Anterior cingulate cortex (tissue), 58 donors: ENCODE results near the gene WNT3.
"Not testable (repeated sequence)": the region's sequence is repeated elsewhere in the genome, so short reads cannot be mapped to it uniquely, and the experiment has no call there.

ENCODE experiments used
- DNase-seq, 58 donors: peaks; one replicate each; lab custom pipeline; 2025; lab: John Stamatoyannopoulos, UW

WNT3 gene

GRCh38 chr17:46818316-46818928 is at the start of gene WNT3:
WNT3 (minus strand) TSS chr17:46818692; CDS start chr17:46818597, 95 bp downstream.
- DNase-seq: peak in 17 of 58 donors; percentile 4 to 53 (median 13)

GRCh38 chr17:46866747-46867146 is 48.3 kb upstream of the WNT3 start:
- no peak for DNase-seq

DNA sequence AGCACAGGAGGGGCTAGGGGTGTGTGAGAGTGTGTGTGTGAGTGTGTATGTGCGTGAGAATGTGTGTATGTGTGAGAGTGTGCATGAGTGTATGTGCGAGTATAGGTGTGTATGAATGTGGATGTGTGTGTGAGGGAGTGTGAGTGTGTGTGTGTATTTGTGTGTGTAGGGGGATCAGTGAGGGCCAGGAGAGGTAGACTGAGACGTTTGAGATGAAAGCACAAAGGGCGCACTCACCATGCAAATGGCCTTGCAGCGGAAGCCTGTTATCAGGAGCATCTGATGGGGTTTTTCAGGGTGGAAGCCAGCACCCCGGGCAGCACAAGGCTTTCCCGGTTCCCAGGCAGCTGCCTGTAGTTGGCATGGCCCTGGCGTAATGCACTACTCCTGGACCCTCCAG is 47.8 kb upstream of the WNT3 start:
- DNase-seq: no peak

- DNase-seq: no peak
These were observed 46.6 kb upstream of the WNT3 start for GRCh38 chr17:46865100-46865499.

DNA sequence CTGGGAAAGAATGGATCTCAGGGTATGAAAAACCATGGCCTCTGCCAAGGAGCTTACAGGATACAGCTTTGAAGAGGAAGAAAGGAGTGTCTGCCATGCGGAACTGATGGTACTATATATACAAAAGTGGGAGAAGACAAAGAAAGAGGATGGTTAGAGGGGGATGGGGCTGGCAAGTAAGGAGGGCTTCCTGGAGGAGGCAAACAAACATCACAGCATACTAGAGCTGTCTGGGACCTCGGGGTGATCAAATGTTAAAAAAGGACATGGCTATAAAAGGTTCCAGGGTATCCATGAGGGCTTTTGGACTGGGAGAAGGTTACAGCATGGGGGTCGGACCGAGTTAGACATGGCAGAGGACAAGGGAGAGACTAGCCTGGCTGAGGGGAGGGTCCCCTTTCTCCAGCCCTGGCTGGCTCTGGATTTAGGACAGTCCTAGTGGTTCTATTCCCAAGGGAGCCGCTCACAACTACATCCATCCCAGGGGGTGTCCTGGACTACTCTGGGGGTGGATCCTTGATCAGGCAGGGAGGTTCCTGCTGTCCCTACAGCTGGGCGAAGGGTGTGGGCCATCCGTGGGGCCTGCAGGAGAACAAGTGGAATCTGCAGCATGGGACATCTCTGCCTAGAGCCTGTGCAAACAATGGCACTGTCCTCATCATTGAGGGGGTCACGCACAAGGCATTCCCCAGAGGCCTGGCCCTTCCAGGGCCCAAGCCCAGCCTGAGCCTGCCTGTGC is 45.1 kb upstream of the WNT3 start:
- DNase-seq: no peak

GRCh38 chr17:46862949-46863348 is 44.5 kb upstream of the WNT3 start:
- DNase-seq: no peak

GRCh38 chr17:46859996-46860395 is 41.5 kb upstream of the WNT3 start:
- no peak for DNase-seq

GRCh38 chr17:46857600-46857999 is 39.1 kb upstream of the WNT3 start:
- DNase-seq: no peak

GRCh38 chr17:46854948-46855347 is 36.5 kb upstream of the WNT3 start:
- DNase-seq: no peak

GRCh38 chr17:46854515-46854914 is 36.0 kb upstream of the WNT3 start:
- no peak for DNase-seq

GRCh38 chr17:46853896-46854444 is 35.5 kb upstream of the WNT3 start:
- no peak for DNase-seq

DNA sequence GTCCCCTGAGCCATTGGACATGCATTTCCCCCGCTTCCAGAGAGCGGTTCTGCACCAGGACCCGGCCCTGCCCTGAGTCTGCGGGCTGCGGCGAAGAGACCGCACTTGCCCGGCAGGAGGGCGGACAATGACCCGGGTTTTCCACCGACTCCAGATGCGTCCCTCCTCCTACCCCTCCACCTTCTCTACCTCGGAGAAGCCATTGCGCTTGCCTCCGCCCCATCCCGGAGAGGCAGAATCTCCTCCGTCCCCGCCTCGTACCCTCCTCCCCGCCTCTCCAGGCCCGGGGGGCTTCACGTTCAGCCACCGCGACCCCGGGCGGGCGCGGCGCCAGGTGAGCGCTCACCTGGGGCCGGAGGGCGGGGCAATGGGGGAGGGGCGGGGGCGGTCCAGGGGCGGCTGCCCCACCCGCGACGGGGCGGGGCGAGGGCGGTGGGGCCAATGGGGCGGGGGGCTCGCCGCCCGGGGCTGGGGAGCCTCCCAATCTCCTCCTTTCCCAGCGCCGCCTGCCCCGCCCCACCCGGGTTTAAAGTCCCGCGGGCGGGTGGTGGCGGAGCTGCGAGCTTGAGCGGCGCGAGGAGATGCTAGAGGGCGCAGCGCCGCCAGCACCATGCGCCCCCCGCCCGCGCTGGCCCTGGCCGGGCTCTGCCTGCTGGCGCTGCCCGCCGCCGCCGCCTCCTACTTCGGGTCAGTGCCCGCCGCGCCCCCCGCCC is 32.7 kb upstream of the WNT3 start, which contains the start of gene WNT9B:
TSS of gene WNT9B (plus strand) at position 555 of the 713 bp plus-strand sequence. CDS start at position 611, 56 bp downstream.
- DNase-seq: peak in 1 of 58 donors; percentile 6

GRCh38 chr17:46850688-46851028 is 32.2 kb upstream of the WNT3 start:
- no peak for DNase-seq

DNA sequence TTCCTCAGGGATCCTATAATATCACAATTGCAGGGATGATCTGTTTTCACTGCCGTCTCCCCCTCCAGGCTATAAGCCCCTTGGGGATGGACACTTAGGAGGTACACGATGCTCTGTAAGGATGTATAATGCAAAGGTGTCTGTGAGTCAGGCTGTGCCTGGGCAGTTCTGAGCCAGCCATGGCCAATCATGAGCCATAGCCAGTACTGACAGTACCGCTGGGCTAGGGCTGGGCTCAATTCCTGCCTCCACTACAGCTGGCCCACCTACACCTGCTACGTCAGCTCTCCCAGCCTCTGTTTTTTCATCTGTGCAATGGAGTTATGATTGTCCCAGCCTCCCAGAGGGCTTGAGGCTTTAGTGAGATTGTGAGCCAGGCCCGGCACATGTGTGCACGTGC is 30.0 kb upstream of the WNT3 start:
- no peak for DNase-seq

DNA sequence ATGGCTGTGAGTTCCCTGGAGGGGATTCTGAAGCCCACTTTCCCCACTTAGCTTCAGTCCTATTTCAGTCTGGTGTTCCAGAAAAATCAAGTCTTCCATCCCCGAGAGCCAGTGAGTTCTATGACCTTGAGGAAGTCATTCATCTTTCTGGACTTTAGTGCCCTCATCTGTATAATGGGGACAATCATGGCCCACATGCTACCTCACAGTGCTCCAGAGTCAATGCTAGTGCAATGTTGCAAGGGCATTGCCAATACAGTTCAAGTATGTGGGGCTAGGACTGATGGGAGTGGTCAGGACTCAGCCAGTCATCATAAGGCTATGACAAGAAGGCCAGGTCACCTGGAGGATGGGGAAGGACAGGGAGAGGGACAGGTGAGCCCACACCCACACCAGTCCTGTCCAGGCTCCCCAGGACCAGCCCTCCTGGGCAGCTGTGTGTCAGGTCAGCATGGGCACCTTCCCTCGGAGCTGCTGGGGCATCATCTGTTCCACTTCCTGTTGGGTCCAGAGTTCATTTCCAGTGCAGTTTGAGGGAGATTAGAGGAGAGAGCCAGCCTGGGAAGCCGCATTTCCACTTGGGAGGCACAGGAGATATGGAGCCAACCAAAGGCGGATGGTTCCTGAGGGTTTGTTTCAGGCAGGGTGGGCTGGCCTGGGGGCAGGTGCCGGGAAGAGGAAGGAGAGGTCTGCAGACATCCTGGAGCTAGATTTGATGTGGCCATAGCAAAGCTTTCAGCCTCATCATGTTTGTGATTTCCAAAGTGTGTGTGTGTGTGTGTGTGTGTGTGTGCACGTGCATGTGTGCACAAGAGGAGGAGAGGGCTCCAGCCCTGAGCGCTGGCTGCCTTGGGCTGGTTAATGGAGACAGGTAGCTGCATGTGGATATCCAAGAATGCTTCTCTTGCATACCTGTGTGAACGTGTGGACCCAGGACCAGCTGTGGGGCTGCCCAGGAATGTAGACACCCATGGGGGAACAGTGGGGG is 29.0 kb upstream of the WNT3 start:
- DNase-seq: no peak

DNA sequence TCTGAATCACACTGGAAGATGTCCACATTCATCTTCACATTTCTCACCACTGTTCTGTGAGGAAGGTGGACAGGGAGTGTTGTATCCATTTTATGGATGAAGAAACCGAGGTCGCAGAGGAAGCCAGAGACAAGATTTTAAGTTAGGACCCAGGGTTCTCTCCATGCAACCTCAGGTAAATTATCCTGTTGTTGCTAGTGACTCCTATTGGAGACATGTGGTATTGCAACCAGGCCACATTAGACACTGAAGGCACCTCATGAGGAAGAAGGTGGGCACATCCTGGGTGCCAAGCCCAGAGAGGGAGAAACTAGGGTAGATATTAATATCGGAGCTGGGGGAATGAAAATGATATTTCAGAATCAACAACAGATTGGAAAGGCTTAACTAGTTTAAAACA is 24.3 kb upstream of the WNT3 start:
- no peak for DNase-seq

- peak in 1 of 58 donors; percentile 33 for DNase-seq
These were observed 23.3 kb upstream of the WNT3 start for GRCh38 chr17:46841561-46842379.

DNA sequence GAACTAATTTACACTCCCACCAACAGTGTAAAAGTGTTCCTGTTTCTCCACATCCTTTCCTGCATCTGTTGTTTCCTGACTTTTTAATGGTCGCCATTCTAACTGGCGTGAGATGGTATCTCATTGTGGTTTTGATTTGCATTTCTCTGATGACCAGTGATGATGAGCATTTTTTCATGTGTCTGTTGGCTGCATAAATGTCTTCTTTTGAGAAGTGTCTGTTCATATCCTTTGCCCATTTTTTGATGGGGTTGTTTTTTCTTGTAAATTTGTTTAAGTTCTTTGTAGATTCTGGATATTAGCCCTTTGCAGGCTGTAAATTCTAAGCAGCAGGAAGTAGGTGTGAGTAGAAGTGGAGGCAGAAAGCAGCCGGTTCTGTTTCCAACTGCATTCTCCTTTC is 22.1 kb upstream of the WNT3 start:
- not testable (repeated sequence) for DNase-seq

DNA sequence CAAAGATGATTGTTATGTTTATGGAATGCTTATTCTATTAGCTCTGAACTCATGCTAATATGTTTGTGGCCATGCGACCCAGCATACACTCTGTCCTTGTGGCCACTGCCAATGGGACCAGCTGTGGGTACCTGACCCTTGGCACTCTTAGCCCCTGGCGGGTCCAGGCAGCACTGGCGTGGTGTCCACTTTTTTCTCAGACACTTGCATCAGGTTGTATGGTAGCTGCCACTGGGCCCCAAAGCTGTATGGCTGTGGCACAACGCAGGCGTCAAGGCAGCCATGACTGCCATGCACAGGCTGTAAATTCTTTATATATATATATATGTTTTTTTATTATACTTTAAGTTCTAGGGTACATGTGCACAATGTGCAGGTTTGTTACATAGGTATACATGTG is 20.7 kb upstream of the WNT3 start:
- DNase-seq: no peak
